Activated naive CD4-positive, alpha-beta T cell treated with anti-CD3 and anti-CD28 coated beads, Interleukin-2, amount 10 ng/mL, durations not matched to agents 7 days and 5 days (primary cell): Measurements from ENCODE around the gene MAP2K5.

Experiments used
- CTCF ChIA-PET: fragments of 350-600 bp; sonication (Branson Sonifier 250); formaldehyde crosslinking; loops from one replicate; lab custom pipeline; 2021; ENCODE audit warnings: antibody characterized with exemption; lab: Charles Lee
- DNase-seq: peaks from one replicate; pipeline ENCODE4 v3.0.0-alpha.2; 2020
- H3K27ac Mint-ChIP-seq: one replicate; pipeline ENCODE4 v1.8.0; 2021; ENCODE audit warnings: mild to moderate bottlenecking, moderate library complexity, mixed read lengths
- H3K27me3 Mint-ChIP-seq: one replicate; pipeline ENCODE4 v1.8.0; 2021; ENCODE audit warnings: mild to moderate bottlenecking, mixed read lengths
- H3K36me3 Mint-ChIP-seq: one replicate; pipeline ENCODE4 v1.8.0; 2021; ENCODE audit warnings: mixed read lengths
- H3K4me1 Mint-ChIP-seq: one replicate; pipeline ENCODE4 v1.8.0; 2021; ENCODE audit warnings: mixed read lengths
- H3K4me3 Mint-ChIP-seq: one replicate; pipeline ENCODE4 v1.8.0; 2021; ENCODE audit warnings: mild to moderate bottlenecking, moderate library complexity, mixed read lengths
- H3K9me3 Mint-ChIP-seq: one replicate; pipeline ENCODE4 v1.8.0; 2021; ENCODE audit warnings: mixed read lengths

MAP2K5 gene

GRCh38 chr15:67579967-67580366 is 37.5 kb downstream of the MAP2K5 start:
- CTCF ChIA-PET: interaction anchor here (0.6 kb wide), 1 partner anchor 153 kb away, joined by 3 read pairs; no protein-coding TSS in a partner anchor
- no peak for DNase-seq
- no peak overlapping the region for H3K4me3 Mint-ChIP-seq
- H3K27ac Mint-ChIP-seq: no peak overlapping the region
- H3K36me3 Mint-ChIP-seq: peaks cover 2% of the 10 kb centered on the region
- no peaks in the 10 kb centered on the region for H3K27me3 Mint-ChIP-seq
- H3K4me1 Mint-ChIP-seq: no peaks in the 10 kb centered on the region
- H3K9me3 Mint-ChIP-seq: no peaks in the 10 kb centered on the region

GRCh38 chr15:67584157-67584556 is 41.7 kb downstream of the MAP2K5 start:
- Mint-ChIP-seq H3K9me3 (no peaks in the 10 kb centered on the region), H3K36me3 (peaks cover 14% of the 10 kb centered on the region), H3K27ac (no peak overlapping the region), H3K4me1 (no peaks in the 10 kb centered on the region), H3K27me3 (no peaks in the 10 kb centered on the region), H3K4me3 (no peak overlapping the region)
- CTCF ChIA-PET: no interaction called here
- no peak for DNase-seq

DNA sequence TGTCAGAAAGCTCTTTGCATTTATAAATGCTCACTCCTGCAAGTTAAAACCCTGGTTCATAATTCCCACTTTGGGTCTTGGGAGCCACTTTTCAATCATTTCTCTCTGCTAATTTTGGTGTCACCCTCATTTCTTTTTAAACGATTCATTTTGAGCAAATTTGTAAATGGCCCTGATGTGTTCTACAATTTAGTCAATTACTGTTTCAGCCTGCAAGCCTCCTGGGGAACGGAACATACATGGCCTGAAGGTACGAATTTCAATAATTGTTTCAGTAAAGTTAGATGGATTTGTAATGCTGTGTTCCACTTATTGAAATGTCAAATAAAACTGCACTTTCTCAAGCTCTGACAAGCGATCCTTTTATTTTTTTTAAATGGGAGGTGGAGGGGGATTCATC is 43.2 kb downstream of the MAP2K5 start:
- H3K4me1 Mint-ChIP-seq: no peaks in the 10 kb centered on the region
- H3K4me3 Mint-ChIP-seq: no peak overlapping the region
- H3K27me3 Mint-ChIP-seq: no peaks in the 10 kb centered on the region
- H3K27ac Mint-ChIP-seq: no peak overlapping the region
- no peak for DNase-seq
- CTCF ChIA-PET: no interaction called here
- peaks cover 16% of the 10 kb centered on the region for H3K36me3 Mint-ChIP-seq
- no peaks in the 10 kb centered on the region for H3K9me3 Mint-ChIP-seq

- Mint-ChIP-seq H3K27ac (no peak overlapping the region), H3K27me3 (no peaks in the 10 kb centered on the region), H3K4me1 (no peaks in the 10 kb centered on the region), H3K9me3 (no peaks in the 10 kb centered on the region), H3K4me3 (no peak overlapping the region), H3K36me3 (peaks cover 16% of the 10 kb centered on the region)
- CTCF ChIA-PET: no interaction called here
- DNase-seq: no peak
These were observed 44.8 kb downstream of the MAP2K5 start for GRCh38 chr15:67587331-67587730.

DNA sequence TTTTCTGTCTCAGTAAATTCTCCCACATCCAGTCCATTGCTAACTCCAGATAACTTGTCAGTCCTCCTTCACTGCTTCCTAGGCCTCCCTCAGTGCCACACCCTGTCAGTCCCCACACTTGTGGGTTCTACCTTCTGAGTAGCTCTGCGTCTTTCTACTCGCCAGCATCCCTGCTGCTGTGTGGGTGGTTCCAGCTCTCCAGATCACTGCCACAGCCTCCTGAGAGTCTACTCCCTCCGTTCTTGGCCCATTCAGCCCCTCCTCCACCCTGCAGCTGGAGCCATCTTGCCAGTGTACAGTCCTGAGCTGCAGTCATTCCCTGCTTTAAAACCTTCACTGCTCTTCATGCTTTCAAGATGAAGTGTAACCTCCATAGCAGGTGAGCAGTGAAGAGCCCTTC is 45.3 kb downstream of the MAP2K5 start:
- Mint-ChIP-seq H3K9me3 (no peaks in the 10 kb centered on the region), H3K27me3 (no peaks in the 10 kb centered on the region), H3K4me3 (no peak overlapping the region), H3K36me3 (peaks cover 16% of the 10 kb centered on the region), H3K27ac (no peak overlapping the region), H3K4me1 (no peaks in the 10 kb centered on the region)
- DNase-seq: no peak
- CTCF ChIA-PET: no interaction called here

- Mint-ChIP-seq H3K4me1 (no peaks in the 10 kb centered on the region), H3K27ac (no peak overlapping the region), H3K27me3 (no peaks in the 10 kb centered on the region), H3K4me3 (no peak overlapping the region), H3K36me3 (peaks cover 16% of the 10 kb centered on the region), H3K9me3 (no peaks in the 10 kb centered on the region)
- no peak for DNase-seq
- CTCF ChIA-PET: no interaction called here
These were observed 47.7 kb downstream of the MAP2K5 start for GRCh38 chr15:67590191-67590590.

DNA sequence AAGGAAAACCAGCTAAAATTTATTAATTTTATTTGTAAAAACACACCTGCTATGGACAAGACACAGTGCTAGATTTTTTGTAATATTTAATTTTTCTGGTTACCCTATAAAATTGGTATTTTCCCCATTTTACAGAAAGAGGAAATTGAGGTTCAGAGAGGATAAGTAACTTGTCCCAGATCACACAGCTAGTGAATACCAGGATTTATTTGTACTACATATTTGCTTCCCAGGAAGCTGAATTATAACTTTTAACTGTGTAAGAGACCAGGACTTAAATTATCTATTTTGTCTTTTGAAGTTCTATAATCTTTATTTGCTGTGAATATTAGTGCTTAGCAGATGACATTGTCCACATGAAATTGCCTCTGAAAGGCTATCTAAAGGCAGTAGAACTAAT is 49.7 kb downstream of the MAP2K5 start:
- H3K27ac Mint-ChIP-seq: no peak overlapping the region
- no peaks in the 10 kb centered on the region for H3K9me3 Mint-ChIP-seq
- H3K36me3 Mint-ChIP-seq: peaks cover 15% of the 10 kb centered on the region
- H3K4me3 Mint-ChIP-seq: no peak overlapping the region
- no peak for DNase-seq
- H3K27me3 Mint-ChIP-seq: no peaks in the 10 kb centered on the region
- H3K4me1 Mint-ChIP-seq: no peaks in the 10 kb centered on the region
- CTCF ChIA-PET: interaction anchor here (0.6 kb wide), 1 partner anchor 567 kb away, joined by 3 read pairs; no protein-coding TSS in a partner anchor

GRCh38 chr15:67593562-67593961 is 51.1 kb downstream of the MAP2K5 start:
- no peaks in the 10 kb centered on the region for H3K4me1 Mint-ChIP-seq
- no peak overlapping the region for H3K4me3 Mint-ChIP-seq
- H3K27ac Mint-ChIP-seq: no peak overlapping the region
- H3K36me3 Mint-ChIP-seq: peaks cover 7% of the 10 kb centered on the region
- H3K27me3 Mint-ChIP-seq: no peaks in the 10 kb centered on the region
- H3K9me3 Mint-ChIP-seq: no peaks in the 10 kb centered on the region
- no peak for DNase-seq
- CTCF ChIA-PET: no interaction called here

DNA sequence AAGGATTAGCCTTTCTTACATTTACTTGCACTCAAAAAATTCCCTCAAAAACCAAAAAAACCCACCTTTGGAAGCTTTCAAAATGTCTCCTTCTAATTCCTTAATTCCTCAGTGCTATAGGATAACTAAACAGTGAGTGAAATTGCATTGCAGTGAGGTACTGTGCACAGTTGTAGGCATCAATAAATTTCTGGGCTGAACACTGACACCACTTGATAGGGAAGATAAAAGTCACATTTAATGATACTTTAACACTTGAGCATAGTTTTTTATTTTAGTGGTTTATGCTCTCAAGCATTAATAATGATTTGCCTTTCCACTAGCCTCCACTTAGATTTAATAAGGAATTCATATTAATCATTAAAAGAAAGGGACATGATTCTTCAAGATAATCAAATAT is 52.3 kb downstream of the MAP2K5 start:
- Mint-ChIP-seq H3K4me1 (no peaks in the 10 kb centered on the region), H3K9me3 (no peaks in the 10 kb centered on the region), H3K27me3 (no peaks in the 10 kb centered on the region), H3K27ac (no peak overlapping the region), H3K4me3 (no peak overlapping the region), H3K36me3 (peaks cover 8% of the 10 kb centered on the region)
- DNase-seq: no peak
- CTCF ChIA-PET: interaction anchor here (0.6 to 1.1 kb wide), 2 partner anchors 10 to 684 kb away, joined by 3 to 4 read pairs; no protein-coding TSS in a partner anchor

GRCh38 chr15:67595572-67595971 is 53.1 kb downstream of the MAP2K5 start:
- H3K27me3 Mint-ChIP-seq: no peaks in the 10 kb centered on the region
- H3K27ac Mint-ChIP-seq: no peak overlapping the region
- no peaks in the 10 kb centered on the region for H3K4me1 Mint-ChIP-seq
- DNase-seq: no peak
- H3K36me3 Mint-ChIP-seq: peaks cover 9% of the 10 kb centered on the region
- no peak overlapping the region for H3K4me3 Mint-ChIP-seq
- H3K9me3 Mint-ChIP-seq: no peaks in the 10 kb centered on the region
- CTCF ChIA-PET: interaction anchor here (1.1 kb wide), 1 partner anchor 9 kb away, joined by 4 read pairs; no protein-coding TSS in a partner anchor

- Mint-ChIP-seq H3K27ac (no peak overlapping the region), H3K27me3 (no peaks in the 10 kb centered on the region), H3K4me1 (no peaks in the 10 kb centered on the region), H3K4me3 (no peak overlapping the region), H3K9me3 (no peaks in the 10 kb centered on the region), H3K36me3 (peaks cover 10% of the 10 kb centered on the region)
- DNase-seq: no peak
- CTCF ChIA-PET: interaction anchor here (0.9 kb wide), 1 partner anchor 60 kb away, joined by 3 read pairs; no protein-coding TSS in a partner anchor
These were observed 58.6 kb downstream of the MAP2K5 start for GRCh38 chr15:67601073-67601472.

- Mint-ChIP-seq H3K27me3 (no peaks in the 10 kb centered on the region), H3K27ac (no peak overlapping the region), H3K9me3 (no peaks in the 10 kb centered on the region), H3K36me3 (peaks cover 10% of the 10 kb centered on the region), H3K4me1 (no peaks in the 10 kb centered on the region), H3K4me3 (no peak overlapping the region)
- no peak for DNase-seq
- CTCF ChIA-PET: no interaction called here
These were observed 60.6 kb downstream of the MAP2K5 start for GRCh38 chr15:67603063-67603462.

- CTCF ChIA-PET: no interaction called here
These were observed 63.4 kb downstream of the MAP2K5 start for GRCh38 chr15:67605871-67606270.

GRCh38 chr15:67606742-67607141 is 64.2 kb downstream of the MAP2K5 start:
- CTCF ChIA-PET: no interaction called here
- DNase-seq: no peak
- Mint-ChIP-seq H3K4me3 (no peak overlapping the region), H3K27me3 (no peaks in the 10 kb centered on the region), H3K36me3 (peaks cover 7% of the 10 kb centered on the region), H3K4me1 (peaks cover 1% of the 10 kb centered on the region), H3K9me3 (no peaks in the 10 kb centered on the region), H3K27ac (no peak overlapping the region)

More at GRCh38 chr15:67605871-67606270, 63.4 kb downstream of the MAP2K5 start:
- Mint-ChIP-seq H3K36me3 (peaks cover 6% of the 10 kb centered on the region), H3K4me1 (no peaks in the 10 kb centered on the region), H3K27me3 (no peaks in the 10 kb centered on the region), H3K4me3 (no peak overlapping the region), H3K9me3 (no peaks in the 10 kb centered on the region), H3K27ac (no peak overlapping the region)
- no peak for DNase-seq

- no peak for DNase-seq
- Mint-ChIP-seq H3K4me3 (no peak overlapping the region), H3K9me3 (no peaks in the 10 kb centered on the region), H3K36me3 (peaks cover 7% of the 10 kb centered on the region), H3K27ac (no peak overlapping the region), H3K27me3 (no peaks in the 10 kb centered on the region), H3K4me1 (peaks cover 4% of the 10 kb centered on the region)
- CTCF ChIA-PET: no interaction called here
These were observed 64.8 kb downstream of the MAP2K5 start for GRCh38 chr15:67607329-67607728.
